PFSK-1 (cell line): ENCODE results near the gene HNRNPH3. TPM values are rescaled to one million over a fixed set of nuclear protein-coding genes. Genes with fewer than 3 reads are reported as not detected.

ENCODE experiments used
- FOXP2 ChIP-seq: optimal IDR thresholded peaks from 2 replicates; pipeline ENCODE3; 2011; ENCODE audit warnings: borderline replicate concordance, control low read depth, inconsistent platforms; ENCODE audit not compliant: insufficient read depth; ENCODE audit errors: extremely low read length, extremely low read depth
- POLR2AphosphoS5 ChIP-seq: IDR thresholded peaks from 2 replicates; pipeline ENCODE4 v1.6.1; 2012; ENCODE audit warnings: low read depth, mild to moderate bottlenecking, control low read depth, low read length, moderate library complexity
- SIN3A ChIP-seq: IDR thresholded peaks from 2 replicates; pipeline ENCODE4 v1.6.1; 2012; ENCODE audit warnings: mild to moderate bottlenecking, low read length, moderate library complexity, borderline replicate concordance; ENCODE audit not compliant: insufficient read depth
- TAF1 ChIP-seq: IDR thresholded peaks from 2 replicates; pipeline ENCODE4 v1.6.1; 2012; ENCODE audit warnings: low read length, control low read depth, borderline replicate concordance; ENCODE audit not compliant: insufficient read depth
- polyA plus RNA-seq: library from polyadenylated mRNA; unstranded; fragments of >200 nt; gene quantifications from one replicate; pipeline ENCODE4 v1.2.1, GENCODE V29; 2012; ENCODE audit warnings: low read depth, missing spikeins; ENCODE audit not compliant: insufficient read length
- TF ChIP-seq, protein P1 (sequence below), 2 experiments: IDR thresholded peaks; 2 replicates each; pipeline versions ENCODE4 v1.6.1 to v1.8.0; 2011 to 2012; ENCODE audit warnings: low read depth in 2 of 2, low read length in 2 of 2, control low read depth in 1 of 2, inconsistent platforms in 1 of 2, mild to moderate bottlenecking in 1 of 2, moderate library complexity in 1 of 2; ENCODE audit not compliant: insufficient read depth in 1 of 2

HNRNPH3 gene
- 197 TPM for polyA plus RNA-seq

DNA sequence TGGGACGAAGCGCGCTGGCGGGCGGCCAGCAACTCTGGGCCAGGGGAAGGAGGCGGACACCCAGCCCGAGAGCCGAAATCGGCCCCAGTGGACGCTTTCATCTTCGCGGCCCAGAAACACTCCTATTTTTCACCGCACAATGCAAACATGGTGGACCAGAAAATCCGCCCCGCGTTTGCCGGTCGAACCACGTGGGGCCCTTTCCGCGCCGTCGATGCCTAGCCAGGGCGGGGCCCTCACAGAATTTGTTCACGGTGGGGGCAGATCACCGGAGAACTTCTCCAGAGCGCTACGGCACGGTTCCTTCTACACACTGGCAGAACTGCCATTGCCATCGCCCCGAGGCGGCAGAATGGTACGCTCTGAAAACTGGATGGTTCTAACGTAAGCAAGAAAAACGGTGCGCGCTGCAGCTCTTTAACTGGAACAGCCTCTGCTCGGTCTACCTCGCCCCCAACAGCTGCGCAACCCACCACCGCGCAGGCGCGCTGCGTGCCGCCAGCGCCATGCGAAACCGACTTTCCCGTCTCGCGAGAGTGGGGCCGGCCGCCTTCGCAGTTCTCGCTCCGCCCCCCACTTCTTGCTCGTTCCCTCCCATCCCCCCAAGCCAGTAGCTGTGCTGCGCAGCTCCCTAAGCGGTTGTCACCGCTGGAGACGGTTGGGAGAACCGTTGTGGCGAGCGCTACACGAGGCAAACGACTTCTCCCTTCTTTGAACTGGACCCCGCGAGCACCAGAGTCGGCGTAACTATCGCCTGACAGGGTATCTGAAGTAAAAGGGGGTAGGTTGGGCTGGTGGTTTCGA, at the start of gene HNRNPH3:
Gene HNRNPH3, plus strand, starts transcription at position 610 of the 804 bp plus-strand sequence. CDS start 5,158 bp downstream, outside the sequence.
- TF ChIP-seq, protein P1, sequence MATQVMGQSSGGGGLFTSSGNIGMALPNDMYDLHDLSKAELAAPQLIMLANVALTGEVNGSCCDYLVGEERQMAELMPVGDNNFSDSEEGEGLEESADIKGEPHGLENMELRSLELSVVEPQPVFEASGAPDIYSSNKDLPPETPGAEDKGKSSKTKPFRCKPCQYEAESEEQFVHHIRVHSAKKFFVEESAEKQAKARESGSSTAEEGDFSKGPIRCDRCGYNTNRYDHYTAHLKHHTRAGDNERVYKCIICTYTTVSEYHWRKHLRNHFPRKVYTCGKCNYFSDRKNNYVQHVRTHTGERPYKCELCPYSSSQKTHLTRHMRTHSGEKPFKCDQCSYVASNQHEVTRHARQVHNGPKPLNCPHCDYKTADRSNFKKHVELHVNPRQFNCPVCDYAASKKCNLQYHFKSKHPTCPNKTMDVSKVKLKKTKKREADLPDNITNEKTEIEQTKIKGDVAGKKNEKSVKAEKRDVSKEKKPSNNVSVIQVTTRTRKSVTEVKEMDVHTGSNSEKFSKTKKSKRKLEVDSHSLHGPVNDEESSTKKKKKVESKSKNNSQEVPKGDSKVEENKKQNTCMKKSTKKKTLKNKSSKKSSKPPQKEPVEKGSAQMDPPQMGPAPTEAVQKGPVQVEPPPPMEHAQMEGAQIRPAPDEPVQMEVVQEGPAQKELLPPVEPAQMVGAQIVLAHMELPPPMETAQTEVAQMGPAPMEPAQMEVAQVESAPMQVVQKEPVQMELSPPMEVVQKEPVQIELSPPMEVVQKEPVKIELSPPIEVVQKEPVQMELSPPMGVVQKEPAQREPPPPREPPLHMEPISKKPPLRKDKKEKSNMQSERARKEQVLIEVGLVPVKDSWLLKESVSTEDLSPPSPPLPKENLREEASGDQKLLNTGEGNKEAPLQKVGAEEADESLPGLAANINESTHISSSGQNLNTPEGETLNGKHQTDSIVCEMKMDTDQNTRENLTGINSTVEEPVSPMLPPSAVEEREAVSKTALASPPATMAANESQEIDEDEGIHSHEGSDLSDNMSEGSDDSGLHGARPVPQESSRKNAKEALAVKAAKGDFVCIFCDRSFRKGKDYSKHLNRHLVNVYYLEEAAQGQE (IDR thresholded peaks at IDR 0.05; ENCODE audit: insufficient read depth in 1 of 2, low read depth in 2 of 2, low read length in 2 of 2), result peak; percentile 74 to 84
- TF ChIP-seq TAF1 (peak; percentile 100), POLR2AphosphoS5 (peak; percentile 99), FOXP2 (peak; percentile 84), SIN3A (peak; percentile 83)

DNA sequence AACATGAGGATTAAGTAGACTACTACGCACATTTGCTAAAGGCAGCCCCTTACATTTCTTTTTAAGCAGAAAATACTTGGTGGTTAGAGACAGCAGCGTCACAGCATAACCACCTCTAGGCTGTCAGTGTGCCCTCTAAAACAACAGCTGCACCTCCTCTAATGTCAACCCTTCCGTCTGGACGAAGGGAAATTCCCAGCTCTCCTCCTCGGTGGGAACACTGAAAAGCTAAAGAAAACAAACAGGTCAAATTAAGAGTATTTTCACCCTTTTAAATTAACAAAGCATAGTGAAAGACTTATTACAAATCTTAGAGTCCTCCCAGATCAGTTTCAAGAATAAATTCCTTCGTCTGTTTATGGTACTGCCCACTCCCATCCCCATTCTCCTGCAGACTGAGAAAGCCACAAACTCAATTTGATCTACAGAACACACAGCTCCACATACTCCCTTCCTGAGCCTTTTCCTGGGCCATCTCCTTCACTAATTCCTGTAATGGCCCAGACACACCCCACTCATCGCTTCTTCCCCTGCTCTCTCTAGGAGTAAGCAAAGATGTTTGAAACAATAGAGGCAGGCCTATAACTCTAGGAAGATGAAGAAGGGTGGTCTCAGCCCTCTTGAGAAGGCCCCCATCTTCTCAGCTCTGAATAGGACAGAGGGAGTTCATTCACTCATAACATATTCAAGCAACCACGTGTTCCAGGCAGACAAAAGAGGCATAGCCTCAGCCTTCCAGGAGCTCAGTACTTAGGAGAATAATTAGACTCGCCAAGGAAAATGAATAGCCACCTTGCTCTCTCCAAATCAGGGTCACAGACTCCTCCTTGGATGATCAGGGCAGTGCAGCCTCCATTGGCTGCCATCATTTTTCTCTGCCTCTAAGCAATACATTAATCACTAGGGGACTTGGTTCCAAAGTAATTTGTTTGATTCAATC, 47.5 kb upstream of the HNRNPH3 start:
- TF ChIP-seq POLR2AphosphoS5 (no peak), FOXP2 (no peak), SIN3A (no peak), TAF1 (no peak)
- TF ChIP-seq, protein P1 (IDR thresholded peaks at IDR 0.05; ENCODE audit: insufficient read depth in 1 of 2, low read depth in 2 of 2, low read length in 2 of 2), result no peak

DNA sequence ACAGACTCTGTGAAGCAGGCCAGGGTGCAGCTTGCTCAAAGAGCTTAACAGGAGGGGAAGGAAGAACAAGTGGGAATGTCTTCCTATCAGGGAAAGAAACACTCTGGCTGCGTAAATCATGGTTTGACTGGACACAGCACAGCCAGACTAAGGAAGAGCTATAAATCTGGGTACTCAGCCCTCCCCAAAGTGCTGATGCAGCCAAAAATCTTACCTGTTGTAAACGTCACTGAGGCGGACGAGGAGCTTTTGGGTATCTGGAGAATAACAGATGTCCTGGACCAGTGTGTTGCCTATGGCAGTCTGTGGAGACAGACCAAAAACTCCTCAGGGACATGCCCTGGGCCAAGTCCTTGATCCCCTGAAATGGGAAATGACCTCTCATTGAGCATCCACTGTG, 43.1 kb upstream of the HNRNPH3 start:
- TF ChIP-seq FOXP2, result no peak
- no peak for TF ChIP-seq POLR2AphosphoS5
- no peak for TF ChIP-seq TAF1
- TF ChIP-seq SIN3A, result no peak
- TF ChIP-seq, protein P1 (IDR thresholded peaks at IDR 0.05; ENCODE audit: insufficient read depth in 1 of 2, low read depth in 2 of 2, low read length in 2 of 2), result no peak

- TF ChIP-seq FOXP2 (no peak), TAF1 (no peak), POLR2AphosphoS5 (no peak), SIN3A (no peak)
- TF ChIP-seq, protein P1 (IDR thresholded peaks at IDR 0.05; ENCODE audit: insufficient read depth in 1 of 2, low read depth in 2 of 2, low read length in 2 of 2), result no peak
Observed at GRCh38 chr10:68290736-68291135, 41.1 kb upstream of the HNRNPH3 start.
